Suprapubic skin (tissue), 4 donors: ENCODE results near the gene PLD5. TPM values are rescaled to one million over a fixed set of nuclear protein-coding genes. Genes with fewer than 3 reads are reported as not detected.
"Not testable (repeated sequence)": the region's sequence is repeated elsewhere in the genome, so short reads cannot be mapped to it uniquely, and the experiment has no call there.

Source experiments
- DNase-seq, 2 donors: peaks; one replicate each; pipeline ENCODE4 v3.0.0-alpha.2; 2019; ENCODE audit warnings: low spot score in 2 of 2
- H3K27ac ChIP-seq: fragments of 200-600 bp; sonication (generic); one replicate; pipeline ENCODE4 v1.5.1; 2019
- H3K27me3 ChIP-seq: fragments of 200-600 bp; sonication (generic); one replicate; pipeline ENCODE4 v1.5.1; 2019
- H3K36me3 ChIP-seq: fragments of 200-600 bp; sonication (generic); one replicate; pipeline ENCODE4 v1.5.1; 2019
- H3K4me1 ChIP-seq: fragments of 200-600 bp; sonication (generic); one replicate; pipeline ENCODE4 v1.5.1; 2019
- H3K4me3 ChIP-seq: fragments of 200-600 bp; sonication (generic); one replicate; pipeline ENCODE4 v1.5.1; 2019; ENCODE audit warnings: mild to moderate bottlenecking
- H3K9me3 ChIP-seq: fragments of 200-600 bp; sonication (generic); one replicate; pipeline ENCODE4 v1.5.1; 2019
- EP300 ChIP-seq: sonication (generic); formaldehyde crosslinking; IDR thresholded peaks from one replicate; pipeline ENCODE4 v1.6.1; 2017; ENCODE audit warnings: antibody characterized with exemption
- POLR2A ChIP-seq, 2 donors: fragments of 450-650 bp; IDR thresholded peaks; one replicate each; pipeline ENCODE4 v1.6.1; 2017; ENCODE audit warnings: antibody characterized with exemption in 2 of 2, mild to moderate bottlenecking in 2 of 2, moderate library complexity in 2 of 2
- POLR2AphosphoS5 ChIP-seq, 3 donors: sonication (generic); formaldehyde crosslinking; IDR thresholded peaks; one replicate each; pipeline ENCODE4 v1.6.1; 2017; ENCODE audit warnings: antibody characterized with exemption in 3 of 3
- WGBS: methylation state at CpG from one replicate; pipeline ENCODE4 v1.1.5; 2018; 5-methylcytosine and 5-hydroxymethylcytosine counted together
- total RNA-seq, 4 donors: library from RNA; depleted of rRNA; stranded (reverse); fragments of >200 nt; gene quantifications; one replicate each; pipeline ENCODE4 v1.1.0, GENCODE V29; 2016
- TF ChIP-seq, protein P1 (sequence below), 2 donors: fragments of 200-600 bp in 1 of 2; fragments of 450-650 bp in 1 of 2; sonication (generic) in 1 of 2; IDR thresholded peaks; one replicate each; pipeline ENCODE4 v1.5.1; 2016 to 2019; ENCODE audit warnings: antibody characterized with exemption in 2 of 2, mild to moderate bottlenecking in 1 of 2, moderate library complexity in 1 of 2

PLD5 gene
- total RNA-seq, 4 donors from 2014 or later = 0.21 to 0.64 TPM; not detected in 2

DNA sequence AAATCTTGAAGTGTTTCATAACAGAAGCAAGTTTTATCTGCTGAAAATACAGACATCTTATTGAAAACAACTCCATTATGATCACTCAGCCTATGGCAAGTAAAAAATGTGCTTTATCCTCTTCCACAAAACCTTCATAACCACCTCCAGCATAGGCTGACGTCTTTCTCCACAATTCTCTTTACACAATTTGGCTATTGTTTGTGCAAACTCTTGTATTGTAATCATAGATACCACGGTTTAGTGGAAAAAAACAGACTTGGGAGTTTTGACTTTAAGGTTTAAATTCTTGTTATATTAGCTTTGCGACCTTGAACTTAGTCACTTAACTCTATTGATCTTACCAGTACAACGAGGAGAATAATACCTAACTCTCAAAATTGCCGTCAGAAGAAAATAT lies 126.1 kb downstream of the PLD5 start:
- Histone ChIP-seq H3K9me3 (no peaks in the 10 kb centered on the region), H3K27me3 (no peaks in the 10 kb centered on the region), H3K4me1 (no peaks in the 10 kb centered on the region), H3K36me3 (no peaks in the 10 kb centered on the region), H3K27ac (no peak overlapping the region), H3K4me3 (no peak overlapping the region)
- no peak for DNase-seq
- WGBS = 76% methylated on average over 5 of the region's 5 CpGs
- TF ChIP-seq, protein P1, sequence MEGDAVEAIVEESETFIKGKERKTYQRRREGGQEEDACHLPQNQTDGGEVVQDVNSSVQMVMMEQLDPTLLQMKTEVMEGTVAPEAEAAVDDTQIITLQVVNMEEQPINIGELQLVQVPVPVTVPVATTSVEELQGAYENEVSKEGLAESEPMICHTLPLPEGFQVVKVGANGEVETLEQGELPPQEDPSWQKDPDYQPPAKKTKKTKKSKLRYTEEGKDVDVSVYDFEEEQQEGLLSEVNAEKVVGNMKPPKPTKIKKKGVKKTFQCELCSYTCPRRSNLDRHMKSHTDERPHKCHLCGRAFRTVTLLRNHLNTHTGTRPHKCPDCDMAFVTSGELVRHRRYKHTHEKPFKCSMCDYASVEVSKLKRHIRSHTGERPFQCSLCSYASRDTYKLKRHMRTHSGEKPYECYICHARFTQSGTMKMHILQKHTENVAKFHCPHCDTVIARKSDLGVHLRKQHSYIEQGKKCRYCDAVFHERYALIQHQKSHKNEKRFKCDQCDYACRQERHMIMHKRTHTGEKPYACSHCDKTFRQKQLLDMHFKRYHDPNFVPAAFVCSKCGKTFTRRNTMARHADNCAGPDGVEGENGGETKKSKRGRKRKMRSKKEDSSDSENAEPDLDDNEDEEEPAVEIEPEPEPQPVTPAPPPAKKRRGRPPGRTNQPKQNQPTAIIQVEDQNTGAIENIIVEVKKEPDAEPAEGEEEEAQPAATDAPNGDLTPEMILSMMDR (IDR thresholded peaks at IDR 0.05) = no peak
- TF ChIP-seq POLR2A (IDR thresholded peaks at IDR 0.05) = no peak
- TF ChIP-seq POLR2AphosphoS5 (IDR thresholded peaks at IDR 0.05) = no peak
- TF ChIP-seq EP300 = no peak

DNA sequence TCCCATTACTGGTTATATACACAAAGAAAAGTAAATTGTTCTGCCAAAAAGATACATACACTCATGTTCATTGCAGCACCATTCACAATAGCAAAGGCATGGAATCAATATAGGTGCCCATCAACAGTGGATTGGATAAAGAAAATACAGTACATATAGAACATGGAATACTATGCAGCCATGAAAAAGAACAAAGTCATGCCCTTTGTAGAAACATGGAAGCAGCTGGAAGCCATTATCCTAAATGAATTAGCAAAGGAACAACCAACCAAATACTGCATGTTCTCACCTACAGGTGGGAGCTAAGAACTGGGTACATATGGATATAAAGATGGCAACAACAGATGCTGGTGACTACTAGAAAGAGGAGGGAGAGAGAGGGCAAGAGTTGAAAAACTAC lies 132.6 kb downstream of the PLD5 start:
- no peaks in the 10 kb centered on the region for H3K4me1 ChIP-seq
- no peaks in the 10 kb centered on the region for H3K9me3 ChIP-seq
- no peak overlapping the region for H3K27ac ChIP-seq
- no peaks in the 10 kb centered on the region for H3K36me3 ChIP-seq
- TF ChIP-seq, protein P1 (IDR thresholded peaks at IDR 0.05) = no peak
- TF ChIP-seq POLR2AphosphoS5 (IDR thresholded peaks at IDR 0.05) (no peak), POLR2A (IDR thresholded peaks at IDR 0.05) (no peak), EP300 (no peak)
- no peak for DNase-seq
- no peak overlapping the region for H3K4me3 ChIP-seq
- no peaks in the 10 kb centered on the region for H3K27me3 ChIP-seq

DNA sequence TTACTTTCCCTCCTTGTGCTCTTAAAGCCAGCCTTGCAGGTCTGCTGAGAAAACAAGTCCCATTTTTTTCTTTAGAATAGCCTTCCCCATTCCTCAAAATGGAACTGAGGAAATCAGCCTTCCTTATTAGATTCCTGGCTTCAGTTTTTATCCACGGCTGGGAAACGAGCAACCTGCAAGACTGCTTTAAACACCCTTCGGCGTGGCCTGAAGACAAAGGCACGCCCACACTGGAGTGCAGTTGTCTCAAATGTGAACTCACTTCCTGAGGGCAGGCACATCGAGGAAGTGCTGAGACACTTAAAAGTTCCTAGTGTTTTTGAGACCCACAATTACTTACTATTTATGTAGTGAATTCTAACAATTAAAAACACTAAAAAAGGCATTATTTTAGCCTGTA lies 148.4 kb downstream of the PLD5 start:
- H3K4me1 ChIP-seq, H3K9me3 ChIP-seq, H3K27ac ChIP-seq, H3K4me3 ChIP-seq, DNase-seq, H3K27me3 ChIP-seq, H3K36me3 ChIP-seq: not testable (repeated sequence)
- 44% methylated on average over 6 of the region's 6 CpGs for WGBS

DNA sequence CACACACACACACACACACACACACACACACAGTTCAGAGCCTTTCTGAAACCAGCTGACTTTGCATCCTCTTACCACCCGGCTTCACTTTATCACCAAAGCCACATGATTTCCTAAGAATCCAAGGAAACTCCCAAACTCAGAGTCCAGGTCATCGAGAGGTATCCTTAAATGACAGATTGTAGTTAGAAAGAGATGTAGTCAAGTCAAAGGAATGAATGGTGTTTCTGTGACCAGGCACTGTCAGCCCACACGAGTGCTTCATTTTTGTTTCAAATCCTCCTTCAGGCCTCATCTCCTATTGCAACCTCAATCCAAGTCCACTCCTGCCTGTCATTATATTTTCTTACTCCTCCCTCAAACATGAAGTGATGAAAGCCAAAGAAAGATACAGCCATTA lies 174.1 kb downstream of the PLD5 start:
- H3K9me3 ChIP-seq, H3K27me3 ChIP-seq, DNase-seq, H3K27ac ChIP-seq, H3K36me3 ChIP-seq, H3K4me3 ChIP-seq, H3K4me1 ChIP-seq: not testable (repeated sequence)
- 58% methylated on average over 3 of the region's 3 CpGs for WGBS

DNA sequence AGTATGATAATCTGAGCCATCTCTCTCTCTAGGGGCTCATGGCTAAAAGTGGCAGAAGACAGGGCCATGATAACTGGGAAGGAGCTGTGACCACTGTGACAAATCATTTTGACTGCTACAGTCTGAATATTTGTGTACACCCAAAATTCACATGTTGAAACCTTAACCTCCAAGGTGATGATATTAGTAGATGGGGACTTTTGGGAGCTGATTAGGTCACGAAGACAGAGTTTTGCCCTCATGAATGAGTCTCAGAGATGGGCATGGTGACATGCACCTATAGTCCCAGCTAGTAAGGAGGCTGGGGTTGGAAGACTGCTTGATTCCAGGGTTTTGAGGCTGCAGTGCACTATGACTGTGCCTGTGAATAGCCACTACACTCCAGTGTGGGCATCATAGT lies 174.9 kb downstream of the PLD5 start:
- no peak for TF ChIP-seq POLR2AphosphoS5 (IDR thresholded peaks at IDR 0.05)
- TF ChIP-seq, protein P1 (IDR thresholded peaks at IDR 0.05) = no peak
- TF ChIP-seq POLR2A (IDR thresholded peaks at IDR 0.05) = no peak
- TF ChIP-seq EP300 = no peak
- no peak overlapping the region for H3K4me3 ChIP-seq
- H3K36me3 ChIP-seq = no peaks in the 10 kb centered on the region
- no peak for DNase-seq
- WGBS = 75% methylated on average over 1 of the region's 1 CpG
- H3K27ac ChIP-seq = no peak overlapping the region
- no peaks in the 10 kb centered on the region for H3K4me1 ChIP-seq
- no peaks in the 10 kb centered on the region for H3K9me3 ChIP-seq
- no peaks in the 10 kb centered on the region for H3K27me3 ChIP-seq

DNA sequence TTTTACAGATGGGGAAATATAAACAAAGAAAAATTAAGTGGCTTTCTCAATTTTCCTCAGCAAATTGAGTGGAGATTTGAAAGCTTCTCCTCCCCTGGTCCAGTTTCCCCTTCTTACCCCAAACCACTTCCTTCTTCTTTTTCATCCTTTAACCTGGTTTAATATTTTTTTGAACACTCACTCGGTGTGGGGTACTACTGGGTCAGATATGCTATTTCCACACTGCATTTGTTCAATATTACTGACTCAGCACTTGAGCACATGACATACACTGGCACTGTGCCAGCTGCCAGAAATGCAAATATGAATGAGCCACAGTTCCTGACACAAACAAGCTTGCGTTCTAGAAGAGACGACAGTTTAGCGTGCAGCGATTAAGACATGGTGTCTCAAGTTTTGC lies 193.6 kb downstream of the PLD5 start:
- not testable (repeated sequence) for DNase-seq, H3K27me3 ChIP-seq, H3K4me3 ChIP-seq, H3K36me3 ChIP-seq, H3K27ac ChIP-seq, H3K4me1 ChIP-seq, H3K9me3 ChIP-seq
- 33% methylated on average over 5 of the region's 5 CpGs for WGBS

DNA sequence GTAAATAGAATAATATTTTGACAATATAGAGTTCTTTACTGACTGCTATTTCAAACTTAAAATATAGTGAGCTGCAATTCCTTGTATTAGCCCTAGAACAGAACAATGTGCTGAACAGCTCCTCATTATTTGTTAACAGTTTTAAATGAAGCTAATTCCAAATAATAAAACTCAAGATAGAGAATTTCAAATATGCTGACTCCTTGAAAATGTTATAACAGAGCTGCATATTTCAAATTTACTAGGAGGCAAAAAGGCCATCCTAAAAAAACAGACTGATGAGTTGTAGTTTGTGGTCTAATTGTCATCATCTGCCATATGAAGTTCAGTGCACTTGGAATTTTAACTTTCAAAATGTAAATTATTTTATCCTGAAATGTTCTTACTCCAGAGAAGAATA lies 197.1 kb downstream of the PLD5 start:
- not testable (repeated sequence) for H3K9me3 ChIP-seq, H3K4me3 ChIP-seq, H3K4me1 ChIP-seq, H3K27ac ChIP-seq, DNase-seq, H3K36me3 ChIP-seq, H3K27me3 ChIP-seq

DNA sequence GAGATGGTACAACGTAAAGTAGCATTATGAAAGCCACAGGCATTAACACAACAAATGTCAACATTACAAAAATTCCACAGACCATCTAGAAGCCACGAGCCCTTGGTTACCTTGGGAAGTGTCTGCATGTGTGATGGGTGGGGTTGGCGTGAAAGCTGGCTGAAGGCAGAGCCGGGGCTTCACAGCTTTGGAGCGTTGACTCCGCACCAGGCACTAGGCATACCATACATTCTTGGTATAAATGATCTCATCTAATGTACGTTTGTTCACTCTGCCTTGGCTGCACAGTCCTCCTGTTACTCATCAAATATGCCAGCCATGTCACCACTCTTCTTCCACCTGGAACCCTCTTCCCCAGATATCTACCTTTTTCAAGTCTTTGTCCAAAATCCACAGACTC lies 202.5 kb downstream of the PLD5 start:
- not testable (repeated sequence) for DNase-seq, H3K27ac ChIP-seq, H3K9me3 ChIP-seq, H3K4me1 ChIP-seq, H3K4me3 ChIP-seq, H3K36me3 ChIP-seq, H3K27me3 ChIP-seq
- 50% methylated on average over 7 of the region's 7 CpGs for WGBS
